HG02610 (cell line): Measurements from ENCODE around the gene ROBO2.
A peak's percentile ranks its signal among the peaks of the same experiment; 100 is the strongest.

ENCODE experiments used
- ATAC-seq: cut with Tn5 transposase; IDR thresholded peaks from one replicate; pipeline ENCODE4 v1.9.1; 2021; ENCODE audit warnings: mild to moderate bottlenecking, moderate library complexity; ENCODE audit not compliant: unreplicated experiment

The ROBO2 gene, protein sequence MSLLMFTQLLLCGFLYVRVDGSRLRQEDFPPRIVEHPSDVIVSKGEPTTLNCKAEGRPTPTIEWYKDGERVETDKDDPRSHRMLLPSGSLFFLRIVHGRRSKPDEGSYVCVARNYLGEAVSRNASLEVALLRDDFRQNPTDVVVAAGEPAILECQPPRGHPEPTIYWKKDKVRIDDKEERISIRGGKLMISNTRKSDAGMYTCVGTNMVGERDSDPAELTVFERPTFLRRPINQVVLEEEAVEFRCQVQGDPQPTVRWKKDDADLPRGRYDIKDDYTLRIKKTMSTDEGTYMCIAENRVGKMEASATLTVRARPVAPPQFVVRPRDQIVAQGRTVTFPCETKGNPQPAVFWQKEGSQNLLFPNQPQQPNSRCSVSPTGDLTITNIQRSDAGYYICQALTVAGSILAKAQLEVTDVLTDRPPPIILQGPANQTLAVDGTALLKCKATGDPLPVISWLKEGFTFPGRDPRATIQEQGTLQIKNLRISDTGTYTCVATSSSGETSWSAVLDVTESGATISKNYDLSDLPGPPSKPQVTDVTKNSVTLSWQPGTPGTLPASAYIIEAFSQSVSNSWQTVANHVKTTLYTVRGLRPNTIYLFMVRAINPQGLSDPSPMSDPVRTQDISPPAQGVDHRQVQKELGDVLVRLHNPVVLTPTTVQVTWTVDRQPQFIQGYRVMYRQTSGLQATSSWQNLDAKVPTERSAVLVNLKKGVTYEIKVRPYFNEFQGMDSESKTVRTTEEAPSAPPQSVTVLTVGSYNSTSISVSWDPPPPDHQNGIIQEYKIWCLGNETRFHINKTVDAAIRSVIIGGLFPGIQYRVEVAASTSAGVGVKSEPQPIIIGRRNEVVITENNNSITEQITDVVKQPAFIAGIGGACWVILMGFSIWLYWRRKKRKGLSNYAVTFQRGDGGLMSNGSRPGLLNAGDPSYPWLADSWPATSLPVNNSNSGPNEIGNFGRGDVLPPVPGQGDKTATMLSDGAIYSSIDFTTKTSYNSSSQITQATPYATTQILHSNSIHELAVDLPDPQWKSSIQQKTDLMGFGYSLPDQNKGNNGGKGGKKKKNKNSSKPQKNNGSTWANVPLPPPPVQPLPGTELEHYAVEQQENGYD (N-terminal part only)

GRCh38 chr3:77039606-77040171 is at the start of gene ROBO2:
ROBO2 (plus strand) TSS chr3:77040099; CDS start chr3:77040786, 687 bp downstream.
- no peak for ATAC-seq

DNA sequence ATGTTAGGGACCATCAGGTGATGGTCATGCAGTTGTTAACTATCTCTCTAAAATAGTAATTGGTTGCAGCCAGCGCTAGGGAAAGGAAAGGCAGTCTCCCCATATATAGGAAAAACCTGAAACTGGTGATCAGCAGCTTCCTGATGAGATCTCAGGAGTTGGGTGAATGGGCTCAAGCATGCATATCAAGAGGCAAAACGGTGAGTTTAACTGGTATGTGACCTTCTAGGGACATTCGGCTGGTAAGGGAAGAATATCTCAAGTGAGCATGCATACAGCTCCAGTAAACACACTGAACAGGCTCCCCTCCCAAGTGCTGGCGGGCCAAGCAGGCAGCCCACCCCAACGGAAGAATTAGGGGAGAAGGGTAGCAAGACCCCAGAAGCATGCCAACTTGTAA is 49.3 kb upstream of the ROBO2 start:
- no peak for ATAC-seq

DNA sequence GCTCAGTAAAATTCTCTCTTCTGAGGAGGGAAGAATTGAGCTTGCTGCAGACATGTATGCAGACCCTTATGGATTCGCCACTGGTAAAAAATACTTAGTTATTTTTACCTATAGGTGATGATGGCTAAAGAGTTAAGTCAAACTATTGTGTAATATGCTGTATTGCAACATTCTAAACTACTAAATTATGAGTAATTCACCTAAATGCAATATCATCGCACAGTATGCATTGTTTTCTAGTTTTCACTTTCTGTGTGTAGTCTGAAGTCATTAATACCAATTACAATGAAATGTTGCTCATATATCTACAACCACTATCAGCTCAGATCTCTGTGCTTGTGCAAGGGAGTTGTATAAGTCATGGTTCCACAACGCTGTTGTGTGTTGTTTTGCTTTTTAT is 48.7 kb upstream of the ROBO2 start:
- no peak for ATAC-seq

DNA sequence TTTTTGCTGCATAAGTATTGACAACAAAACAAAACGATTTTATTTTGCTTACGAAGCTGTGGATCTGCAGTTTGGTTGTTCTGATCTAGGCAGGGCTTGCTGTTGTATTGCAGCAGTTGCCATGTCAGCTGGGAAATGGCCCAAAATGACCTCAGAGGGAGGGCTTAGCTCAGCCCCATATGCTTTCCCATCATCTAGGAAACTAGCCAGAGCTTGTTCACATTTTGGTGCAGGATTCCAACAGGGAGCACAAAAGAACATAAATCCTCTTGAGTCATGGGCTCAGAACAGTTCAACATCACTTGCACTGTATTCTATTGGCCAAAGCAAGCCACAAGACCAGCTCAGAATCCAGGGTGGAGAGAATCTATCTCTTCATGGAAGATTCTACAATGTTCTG is 42.2 kb upstream of the ROBO2 start:
- ATAC-seq = no peak

DNA sequence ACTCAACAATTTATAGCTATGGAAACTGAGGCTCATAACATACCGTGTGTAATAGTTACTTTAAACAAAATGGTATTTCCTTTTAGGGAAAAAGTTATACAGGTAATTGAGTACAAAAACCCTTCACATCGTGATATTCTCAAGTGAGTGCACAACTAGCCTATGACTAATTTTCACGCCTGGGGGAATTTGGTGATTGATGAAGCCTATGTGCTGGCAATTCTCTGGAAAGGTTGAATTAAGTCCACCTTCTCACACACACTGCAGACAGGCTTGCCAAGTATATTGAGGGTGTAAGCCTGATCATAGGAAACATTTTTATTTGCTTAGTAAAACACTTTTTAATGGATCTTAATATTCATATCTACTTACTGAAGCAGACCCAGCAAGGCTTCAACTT is 41.3 kb upstream of the ROBO2 start:
- no peak for ATAC-seq

DNA sequence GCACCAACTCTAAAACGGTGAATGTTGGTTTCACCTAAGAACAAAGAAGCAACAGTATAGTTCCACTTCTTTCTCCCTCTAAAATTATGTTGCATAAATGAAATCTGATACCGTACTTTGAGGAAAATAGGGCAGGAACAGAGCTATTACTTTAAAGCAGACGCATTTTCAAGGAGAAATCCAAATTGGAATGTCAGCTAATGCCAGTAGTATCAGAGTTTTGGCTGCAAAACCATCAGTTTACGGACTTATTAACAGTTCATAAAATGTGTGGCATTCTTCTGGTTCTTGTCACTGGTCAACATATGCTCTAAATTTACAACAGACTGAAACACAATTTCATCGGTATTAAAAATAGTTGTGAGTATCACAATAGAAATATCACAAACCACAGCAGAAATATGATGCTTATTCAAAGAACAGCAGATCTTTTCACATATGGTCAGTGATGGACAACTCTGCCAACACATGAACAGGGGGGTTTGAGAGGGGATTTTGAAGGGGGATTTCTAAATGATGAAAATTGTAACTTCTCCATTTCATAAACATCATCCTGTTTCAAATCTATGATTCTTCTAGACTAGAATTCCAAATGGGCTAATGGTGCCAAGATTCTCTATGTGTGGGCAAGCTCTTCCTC is 38.7 kb upstream of the ROBO2 start:
- no peak for ATAC-seq

DNA sequence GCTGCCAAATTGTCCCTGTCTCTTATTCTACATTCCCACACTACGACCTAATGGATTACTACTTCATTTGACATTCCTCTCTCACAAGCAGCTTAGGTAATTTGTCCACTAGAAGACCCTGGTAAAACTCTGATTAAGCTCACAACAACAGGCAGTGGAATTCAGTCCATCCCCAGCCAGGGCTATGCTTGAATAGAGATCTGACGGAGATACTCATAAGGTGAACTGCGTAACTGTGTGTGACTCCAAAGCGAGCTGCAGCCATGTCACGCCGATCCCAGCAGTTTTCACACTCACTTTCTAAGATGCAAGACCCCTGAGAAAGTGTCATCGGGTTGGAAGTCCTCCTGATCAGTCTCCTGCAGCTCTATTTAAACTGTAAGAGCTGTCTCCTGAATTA is 25.7 kb upstream of the ROBO2 start:
- ATAC-seq = no peak

DNA sequence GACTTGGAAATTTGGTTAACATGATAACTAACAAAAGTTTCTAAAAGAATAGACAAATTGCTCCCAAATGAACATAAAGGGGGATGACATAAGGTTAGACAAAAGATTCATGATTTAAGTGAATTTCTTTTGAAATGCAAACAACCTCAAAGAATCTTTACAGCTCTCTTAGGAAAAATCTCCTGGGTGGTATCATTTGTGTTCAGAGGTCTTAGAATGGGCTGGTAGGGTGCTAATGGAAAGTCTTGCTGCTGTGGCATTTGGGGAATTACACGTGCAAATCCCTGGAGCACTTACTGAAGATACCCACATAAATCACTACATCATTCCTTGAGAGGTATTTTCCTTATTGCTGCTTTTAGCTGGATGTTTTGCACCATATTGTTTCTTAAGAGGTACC is 14.4 kb upstream of the ROBO2 start:
- no peak for ATAC-seq

- no peak for ATAC-seq
These were observed 12.8 kb upstream of the ROBO2 start for GRCh38 chr3:77026904-77027634.

GRCh38 chr3:77028005-77028404 is 11.9 kb upstream of the ROBO2 start:
- no peak for ATAC-seq

DNA sequence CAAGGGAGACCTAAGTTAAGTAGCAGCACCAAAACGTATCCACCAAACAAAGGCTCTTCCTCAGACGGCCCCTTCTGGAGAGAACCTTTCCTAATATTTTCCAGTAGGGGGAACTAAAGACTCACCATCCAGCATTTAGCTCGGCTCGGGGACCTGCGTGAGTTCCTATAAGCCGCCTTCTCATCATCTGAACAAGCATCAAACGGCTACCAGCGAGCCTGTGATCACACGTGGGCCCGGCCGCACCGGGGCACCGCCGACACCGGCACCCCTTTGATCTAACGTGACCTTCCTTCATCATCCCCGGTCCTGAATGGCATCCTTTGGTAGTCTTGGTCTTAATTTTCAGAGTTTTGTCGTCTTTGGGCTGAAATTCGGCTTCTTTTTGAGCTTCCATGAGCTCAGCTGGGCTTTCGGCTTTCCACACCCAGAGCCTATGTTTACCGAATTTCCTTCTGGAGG is 1.4 kb upstream of the ROBO2 start:
- ATAC-seq = peak; percentile 87

GRCh38 chr3:77038930-77039605 is 831 bp upstream of the ROBO2 start:
- peak; percentile 4 for ATAC-seq

DNA sequence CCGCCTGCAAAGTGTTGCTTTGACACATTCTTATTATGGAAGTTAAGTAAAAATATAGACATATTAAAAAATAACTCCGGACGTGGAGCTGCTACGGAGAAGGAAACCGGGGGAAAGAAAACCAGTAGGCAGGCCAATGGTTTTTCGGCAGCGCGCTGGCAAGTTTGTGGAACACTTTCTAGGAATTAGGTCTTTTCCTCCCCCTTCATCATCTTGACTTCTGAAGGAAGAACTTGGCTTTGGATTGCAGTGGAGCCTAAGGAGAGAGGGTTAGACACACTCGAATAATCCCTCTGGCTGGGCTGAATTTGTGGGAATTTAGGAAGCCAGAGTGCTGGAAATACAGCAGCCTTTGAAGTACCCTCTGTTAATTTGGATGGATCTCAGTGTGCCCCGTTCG is 317 bp downstream of the ROBO2 start:
- ATAC-seq = no peak

DNA sequence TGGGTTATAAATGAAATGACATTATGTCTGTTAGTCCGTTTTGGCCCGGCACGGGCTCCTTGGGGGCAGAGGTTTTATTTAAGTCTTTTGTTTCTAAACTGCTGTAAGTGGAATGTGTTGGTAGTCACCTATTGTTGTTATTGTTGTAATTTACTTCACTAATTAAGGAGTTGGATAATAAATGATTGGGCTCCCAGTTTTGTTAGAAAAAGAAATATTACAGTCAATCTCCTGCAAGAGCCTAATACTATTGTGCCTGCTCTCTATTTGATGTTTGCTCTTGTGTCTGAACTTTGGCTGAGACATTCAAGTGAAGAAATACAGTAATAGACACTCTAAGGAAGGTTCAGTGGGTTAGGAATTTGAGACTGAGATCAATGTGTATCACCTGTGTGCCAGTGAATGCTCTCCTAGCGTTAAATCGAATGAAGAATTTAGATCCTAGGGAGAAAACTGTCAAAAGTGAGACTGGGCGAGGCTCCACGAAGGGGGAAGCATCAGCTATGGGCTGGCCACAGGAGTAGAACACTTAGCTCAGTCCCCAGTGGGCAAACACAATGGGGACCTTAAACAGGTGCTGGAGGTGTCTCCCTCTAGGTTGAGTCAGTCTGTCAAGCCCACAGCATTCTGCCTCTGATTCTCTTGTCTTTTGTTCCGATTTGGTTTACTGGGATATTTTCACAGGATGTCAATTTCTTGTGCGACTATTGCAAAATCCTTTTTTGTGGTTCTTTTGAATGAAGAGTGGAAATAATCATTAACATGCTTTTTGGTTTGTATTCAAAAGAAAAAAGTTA is 1.2 kb downstream of the ROBO2 start:
- no peak for ATAC-seq

DNA sequence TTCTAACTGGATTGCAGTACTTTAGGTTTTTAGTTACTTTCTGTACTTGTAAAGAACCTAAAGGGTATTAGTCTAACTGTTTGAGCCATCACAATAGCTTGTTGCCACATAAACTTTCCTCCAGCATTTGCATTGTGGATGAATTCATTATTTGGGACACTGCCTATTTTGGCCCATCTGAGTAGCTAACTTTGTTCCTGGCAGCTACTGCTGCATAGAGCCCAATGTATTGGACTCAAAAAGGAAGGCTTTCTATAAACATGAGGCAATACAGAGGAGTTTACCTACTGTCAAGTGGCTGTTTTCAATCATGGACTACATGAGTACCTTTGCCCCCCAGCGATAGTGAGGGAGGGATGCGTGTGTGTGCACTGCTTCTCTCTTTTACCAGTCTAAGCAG is 1.9 kb downstream of the ROBO2 start:
- no peak for ATAC-seq

- ATAC-seq = no peak
These were observed 2.4 kb downstream of the ROBO2 start for GRCh38 chr3:77042343-77042742.

- no peak for ATAC-seq
These were observed 3.0 kb downstream of the ROBO2 start for GRCh38 chr3:77042882-77043281.

DNA sequence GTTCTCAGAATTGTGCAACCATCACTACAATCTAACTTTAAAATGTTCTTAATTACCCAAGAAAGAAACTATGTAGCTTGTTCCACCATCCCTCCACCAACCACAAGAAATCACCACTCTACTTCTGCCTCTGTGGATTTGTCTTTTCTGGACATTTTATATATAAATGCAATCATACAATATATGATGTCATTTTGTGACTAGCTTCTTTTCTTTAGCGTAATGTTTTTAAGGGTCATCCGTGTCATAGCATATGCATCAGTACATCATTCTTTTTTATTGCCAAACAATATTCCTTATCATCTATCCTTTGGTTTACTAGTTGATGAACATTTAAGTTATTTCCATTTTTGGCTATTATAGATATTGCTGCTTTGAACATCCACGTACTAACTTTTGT is 5.8 kb downstream of the ROBO2 start:
- ATAC-seq = no peak

DNA sequence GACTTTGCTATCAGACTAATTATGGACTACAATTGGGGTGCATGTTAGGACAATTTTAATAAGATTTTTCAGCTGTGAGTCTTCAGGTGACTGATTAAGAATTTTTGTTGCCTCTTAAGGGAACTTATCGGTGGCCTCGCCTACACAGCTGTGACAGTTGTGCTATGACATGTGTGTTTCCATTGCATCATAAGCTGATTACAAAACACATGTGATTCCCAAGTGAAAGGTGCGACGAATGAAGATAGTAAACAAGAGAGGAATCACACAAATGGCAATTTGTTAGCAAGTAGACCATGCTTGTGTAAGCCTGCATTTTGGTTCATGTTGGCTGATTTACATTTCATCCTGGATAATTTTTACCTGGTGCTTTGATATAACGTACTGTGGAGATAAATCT is 8.3 kb downstream of the ROBO2 start:
- ATAC-seq = no peak
